Lung (tissue), 12 donors: ENCODE measurements around the gene SEM1. TPM values are rescaled to one million over a fixed set of nuclear protein-coding genes. Genes with fewer than 3 reads are reported as not detected.
"Not testable (repeated sequence)": the region's sequence is repeated elsewhere in the genome, so short reads cannot be mapped to it uniquely, and the experiment has no call there.

ENCODE experiments used
- ATAC-seq: fragments of 200-7000 bp; cut with Tn5 transposase; one replicate; pipeline ENCODE4 v1.9.1; 2020; ENCODE audit warnings: moderate number of reproducible peaks; ENCODE audit not compliant: insufficient read depth, low FRiP score
- DNase-seq, 3 donors: peaks; one replicate each; pipeline ENCODE4 v3.0.0-alpha.2; 2013 to 2017
- H3K27ac ChIP-seq, 2 donors: one replicate each; pipeline ENCODE4 v1.5.1; 2013; ENCODE audit warnings: mild to moderate bottlenecking in 2 of 2, moderate library complexity in 2 of 2, control low read depth in 1 of 2, inconsistent platforms in 1 of 2, low read depth in 1 of 2, low read length in 1 of 2
- H3K27me3 ChIP-seq, 3 donors: one replicate each; pipeline ENCODE4 v1.5.1; 2013; ENCODE audit warnings: low read length in 2 of 3; ENCODE audit not compliant: control insufficient read depth in 3 of 3, insufficient read depth in 3 of 3
- H3K36me3 ChIP-seq, 4 donors: one replicate each; pipeline ENCODE4 v1.5.1; 2013; ENCODE audit warnings: low read length in 4 of 4, mild to moderate bottlenecking in 1 of 4, moderate library complexity in 1 of 4; ENCODE audit not compliant: control insufficient read depth in 4 of 4, insufficient read depth in 4 of 4
- H3K4me1 ChIP-seq, 5 donors: one replicate each; pipeline ENCODE4 v1.5.1; 2013; ENCODE audit warnings: low read length in 5 of 5, mild to moderate bottlenecking in 2 of 5, moderate library complexity in 1 of 5; ENCODE audit not compliant: control insufficient read depth in 5 of 5, insufficient read depth in 5 of 5
- H3K4me3 ChIP-seq: one replicate; pipeline ENCODE4 v1.5.1; 2013; ENCODE audit warnings: mild to moderate bottlenecking, control low read depth, moderate library complexity
- H3K9ac ChIP-seq, 2 donors: one replicate each; pipeline ENCODE4 v1.5.1; 2013; ENCODE audit warnings: low read length in 2 of 2, control low read depth in 1 of 2; ENCODE audit not compliant: insufficient read depth in 1 of 2
- H3K9me3 ChIP-seq, 4 donors: one replicate each; pipeline ENCODE4 v1.5.1; 2013; ENCODE audit warnings: low read length in 3 of 4, mild to moderate bottlenecking in 1 of 4, moderate library complexity in 1 of 4; ENCODE audit not compliant: control insufficient read depth in 4 of 4, insufficient read depth in 3 of 4
- CTCF ChIP-seq: IDR thresholded peaks from 2 replicates; pipeline ENCODE4 v1.5.1; 2012; ENCODE audit warnings: mild to moderate bottlenecking; ENCODE audit errors: control extremely low read depth, extremely low read depth
- WGBS, 2 donors: extraction: QIAGEN DNeasy Blood & Tissue Kit; methylation state at CpG; one replicate each; pipeline ENCODE4 v1.1.7; 2013; 5-methylcytosine and 5-hydroxymethylcytosine counted together
- polyA plus RNA-seq, 2 donors: library from polyadenylated mRNA; stranded (reverse); fragments of 200-250 nt; gene quantifications; one replicate each; pipeline ENCODE4 v1.2.1, GENCODE V29; 2013
- total RNA-seq, 2 donors: library from RNA; depleted of rRNA in 1 of 2; stranded (reverse); fragments of >200 nt in 1 of 2; gene quantifications; one replicate each; pipeline ENCODE4 v1.2.1, GENCODE V29; 2014 to 2021
- donor health status: control.
- donor health status: control.
- donor health status: Bipolar disorder and iron deficiency.
- donor health status: healthy.
- donor health status: DM: yes; HTN: yes; CAD: no.

The SEM1 gene
- total and polyA plus RNA-seq, 4 donors: 47.0 to 190 (median 64.0) TPM

- ATAC-seq: no peak
- no peaks in the 10 kb centered on the region for H3K27me3 ChIP-seq
- no peaks in the 10 kb centered on the region for H3K9me3 ChIP-seq
- H3K9ac ChIP-seq: no peak overlapping the region
- H3K36me3 ChIP-seq: peaks cover 0 to 6% (median 0%) of the 10 kb centered on the region in 4 donors
- no peak overlapping the region for H3K4me3 ChIP-seq
- DNase-seq: no peak
- no peak for TF ChIP-seq CTCF
- H3K4me1 ChIP-seq: no peaks in the 10 kb centered on the region
- H3K27ac ChIP-seq: no peak overlapping the region
- 64% methylated on average over 3 of the region's 3 CpGs for WGBS, 2 donors
Observed at GRCh38 chr7:96647733-96648132, 61.9 kb downstream of the SEM1 start.

- Histone ChIP-seq H3K9ac (no peak overlapping the region), H3K4me1 (no peaks in the 10 kb centered on the region), H3K4me3 (no peak overlapping the region), H3K36me3 (peaks cover 0 to 6% (median 0%) of the 10 kb centered on the region in 4 donors), H3K9me3 (no peaks in the 10 kb centered on the region), H3K27ac (no peak overlapping the region), H3K27me3 (no peaks in the 10 kb centered on the region)
- WGBS, 2 donors: 93 to 95% methylated on average over 3 of the region's 3 CpGs
- no peak for ATAC-seq
- no peak for TF ChIP-seq CTCF
- DNase-seq: no peak
Observed at GRCh38 chr7:96645084-96645483, 64.6 kb downstream of the SEM1 start.

- not testable (repeated sequence) for H3K4me1 ChIP-seq, H3K27ac ChIP-seq, H3K9ac ChIP-seq, DNase-seq, H3K4me3 ChIP-seq, ATAC-seq, H3K9me3 ChIP-seq, H3K27me3 ChIP-seq, H3K36me3 ChIP-seq
- WGBS, 2 donors: 92 to 97% methylated on average over 4 of the region's 4 CpGs
Observed at GRCh38 chr7:96643436-96643835, 66.2 kb downstream of the SEM1 start.

- H3K9ac ChIP-seq: no peak overlapping the region
Observed at GRCh38 chr7:96640054-96640453, 69.6 kb downstream of the SEM1 start.

More at GRCh38 chr7:96640054-96640453, 69.6 kb downstream of the SEM1 start:
- peaks cover 0 to 9% (median 0%) of the 10 kb centered on the region in 5 donors for H3K4me1 ChIP-seq
- H3K4me3 ChIP-seq: no peak overlapping the region
- no peaks in the 10 kb centered on the region for H3K27me3 ChIP-seq
- no peak for TF ChIP-seq CTCF
- ATAC-seq (no peak), DNase-seq (no peak)
- no peaks in the 10 kb centered on the region for H3K36me3 ChIP-seq
- WGBS, 2 donors: 79 to 84% methylated on average over 2 of the region's 2 CpGs
- H3K9me3 ChIP-seq: no peaks in the 10 kb centered on the region
- no peak overlapping the region for H3K27ac ChIP-seq
